PFSK-1 (cell line): ENCODE measurements around the gene SERINC5.

Experiments used
- REST ChIP-seq, 2 experiments: IDR thresholded peaks; 2 replicates each; pipeline versions ENCODE4 v1.6.1 to v1.8.0; 2011 to 2012; ENCODE audit warnings: low read depth in 2 of 2, low read length in 2 of 2, control low read depth in 1 of 2, inconsistent platforms in 1 of 2, mild to moderate bottlenecking in 1 of 2, moderate library complexity in 1 of 2; ENCODE audit not compliant: insufficient read depth in 1 of 2
- TAF1 ChIP-seq: IDR thresholded peaks from 2 replicates; pipeline ENCODE4 v1.6.1; 2012; ENCODE audit warnings: low read length, control low read depth, borderline replicate concordance; ENCODE audit not compliant: insufficient read depth

- TF ChIP-seq REST (IDR thresholded peaks at IDR 0.05; ENCODE audit: insufficient read depth in 1 of 2, low read depth in 2 of 2, low read length in 2 of 2) (no peak), TAF1 (no peak)
Observed at GRCh38 chr5:80251636-80252035, 4.2 kb downstream of the SERINC5 start.
